K562 (cell line): Measurements from ENCODE around the gene PSMB7. TPM values are rescaled to one million over a fixed set of nuclear protein-coding genes. Genes with fewer than 3 reads are reported as not detected.

ENCODE experiments used
- ATAC-seq: fragments of 200-7000 bp; cut with Tn5 transposase; 3 replicates; pipeline ENCODE4 v1.9.1; 2020; ENCODE audit warnings: moderate library complexity
- BruUV-seq: library from RNA; stranded (reverse); fragments of 400-500 nt; replicated peaks from 2 replicates; lab custom pipeline; 2021; lab: Mats Ljungman, UMichigan
- CTCF ChIA-PET: fragments of 300-600 bp; formaldehyde crosslinking; extraction: SDS; loops from one replicate; lab custom pipeline; 2021; ENCODE audit warnings: low intra/inter-chr PET ratio; lab: Yijun Ruan, JAX
- POLR2A ChIA-PET: fragments of 300-600, 350-650 bp; sonication (Branson Sonifier 250); formaldehyde crosslinking; extraction: SDS; loops from one replicate; lab custom pipeline; 2021; ENCODE audit warnings: antibody characterized with exemption, inconsistent platforms; lab: Yijun Ruan, JAX
- DNase-seq, 4 experiments: peaks; one replicate each; pipeline versions ENCODE4 v3.0.0 to v3.0.0-alpha.2; 2011 to 2018; ENCODE audit warnings: low spot score in 3 of 4, mixed read lengths in 3 of 4; ENCODE audit errors: extremely low read depth in 1 of 4
- FAIRE-seq: peaks from 2 replicates; lab custom pipeline; 2011; peaks lifted over from hg19 to GRCh38; lab: Jason Lieb, UNC
- H2AFZ ChIP-seq: 2 replicates; pipeline ENCODE4 v1.6.0; 2011; ENCODE audit warnings: low read depth, low read length, control low read depth, inconsistent platforms
- H3K27ac ChIP-seq: fragments of 200-600 bp; 3 replicates; pipeline ENCODE4 v1.8.0; 2011; ENCODE audit warnings: low read depth, mild to moderate bottlenecking, control low read depth, inconsistent platforms, low read length, moderate library complexity, mixed read lengths; ENCODE audit errors: extremely low read depth
- H3K27me3 ChIP-seq, 2 experiments: fragments of 300-600 bp in 1 of 2; 2 replicates in 1 of 2; 3 replicates in 1 of 2; pipeline versions ENCODE4 v1.6.0 to v1.8.0; 2011; ENCODE audit warnings: inconsistent platforms in 2 of 2, low read length in 2 of 2, mild to moderate bottlenecking in 1 of 2, mixed read lengths in 1 of 2, moderate library complexity in 1 of 2; ENCODE audit not compliant: control insufficient read depth in 2 of 2, insufficient read depth in 2 of 2
- H3K36me3 ChIP-seq: fragments of 300-600 bp; 3 replicates; pipeline ENCODE4 v1.8.0; 2011; ENCODE audit warnings: mild to moderate bottlenecking, low read length, inconsistent platforms; ENCODE audit not compliant: control insufficient read depth, insufficient read depth
- H3K4me1 ChIP-seq, 2 experiments: fragments of 200-600 bp in 1 of 2; replicated peaks in 1 of 2; 2 replicates in 1 of 2; 3 replicates in 1 of 2; pipeline versions ENCODE4 v1.5.1 to v1.8.0; 2011; ENCODE audit warnings: inconsistent platforms in 2 of 2, low read length in 2 of 2, mild to moderate bottlenecking in 1 of 2, mixed read lengths in 1 of 2, moderate library complexity in 1 of 2; ENCODE audit not compliant: control insufficient read depth in 2 of 2, insufficient read depth in 2 of 2
- H3K4me2 ChIP-seq: 2 replicates; pipeline ENCODE4 v1.6.1; 2011; ENCODE audit warnings: low read length, control low read depth, inconsistent platforms, mixed read lengths; ENCODE audit not compliant: insufficient read depth
- H3K4me3 ChIP-seq: fragments of 200-600 bp; sonication (generic), shearing (Covaris generic); 2 replicates; pipeline ENCODE4 v1.5.1; 2016; ENCODE audit warnings: control low read depth, inconsistent platforms
- H3K79me2 ChIP-seq: fragments of 200-600 bp; 3 replicates; pipeline ENCODE4 v1.8.0; 2011; ENCODE audit warnings: low read length, inconsistent platforms; ENCODE audit not compliant: control insufficient read depth, insufficient read depth
- H3K9ac ChIP-seq, 2 experiments: 2 replicates each; pipeline versions ENCODE4 v1.6.0 to v1.6.1; 2011; ENCODE audit warnings: low read depth in 2 of 2, low read length in 2 of 2, control low read depth in 1 of 2, inconsistent platforms in 1 of 2, mild to moderate bottlenecking in 1 of 2, mixed read lengths in 1 of 2; ENCODE audit not compliant: insufficient read depth in 1 of 2
- H3K9me1 ChIP-seq: one replicate; pipeline ENCODE4 v1.6.0; 2011; ENCODE audit warnings: inconsistent platforms, mild to moderate bottlenecking, low read length, moderate library complexity; ENCODE audit not compliant: control insufficient read depth, insufficient read depth
- H3K9me3 ChIP-seq: replicated peaks from 2 replicates; pipeline ENCODE4 v1.5.1; 2011; ENCODE audit warnings: low read depth, low read length, inconsistent platforms; ENCODE audit not compliant: control insufficient read depth, insufficient read depth
- H4K20me1 ChIP-seq: replicated peaks from 2 replicates; pipeline ENCODE4 v1.6.1; 2011; ENCODE audit warnings: low read length, inconsistent platforms, mixed read lengths; ENCODE audit not compliant: control insufficient read depth, insufficient read depth
- BRCA1 ChIP-seq, 2 experiments: fragments of 450-650 bp in 1 of 2; sonication (generic) in 1 of 2; formaldehyde crosslinking in 1 of 2; IDR thresholded peaks; 2 replicates each; pipeline versions ENCODE4 v1.5.0 to v1.6.1; 2017 to 2020; ENCODE audit warnings: mild to moderate bottlenecking in 1 of 2, missing genetic modification reagents in 1 of 2
- MTF1 ChIP-seq: fragments of 250-450 bp; sonication (Bioruptor Pico); IDR thresholded peaks from 2 replicates; pipeline ENCODE4 v1.9.0; 2021; ENCODE audit warnings: moderate library complexity, mild to moderate bottlenecking, inconsistent platforms, borderline replicate concordance
- NKRF ChIP-seq: fragments of 450-650 bp; IDR thresholded peaks from 2 replicates; pipeline ENCODE4 v1.6.1; 2016; ENCODE audit warnings: borderline replicate concordance
- PCBP1 ChIP-seq: fragments of 200-400 bp; formaldehyde crosslinking; IDR thresholded peaks from 2 replicates; pipeline ENCODE4 v1.6.1; 2018; ENCODE audit warnings: mild to moderate bottlenecking, low read depth, low read length; ENCODE audit not compliant: poor library complexity, severe bottlenecking
- SRSF7 ChIP-seq: fragments of 200-400 bp; formaldehyde crosslinking; optimal IDR thresholded peaks from 2 replicates; pipeline ENCODE3; 2017; ENCODE audit warnings: mild to moderate bottlenecking, low read depth, low read length
- TSHZ1 ChIP-seq: fragments of 250-450 bp; sonication (Bioruptor Pico); IDR thresholded peaks from 2 replicates; pipeline ENCODE4 v1.4.0; 2020; ENCODE audit warnings: mild to moderate bottlenecking, moderate library complexity
- ZBTB7A ChIP-seq: IDR thresholded peaks from 2 replicates; pipeline ENCODE4 v1.6.1; 2011; ENCODE audit warnings: low read depth, mild to moderate bottlenecking, low read length, moderate library complexity, borderline replicate concordance; ENCODE audit not compliant: control insufficient read depth
- ZKSCAN8 ChIP-seq: fragments of 200-800 bp; sonication (Bioruptor generic); IDR thresholded peaks from 2 replicates; pipeline ENCODE4 v1.6.1; 2016; ENCODE audit warnings: missing genetic modification characterization, missing compliant biosample characterization
- ZNF253 ChIP-seq: fragments of 250-450 bp; sonication (Bioruptor Pico); conservative IDR thresholded peaks from 2 replicates; pipeline ENCODE4 v1.6.1; 2021; ENCODE audit warnings: mild to moderate bottlenecking
- ZNF668 ChIP-seq: fragments of 250-450 bp; sonication (Bioruptor Pico); IDR thresholded peaks from 2 replicates; pipeline ENCODE4 v1.8.0; 2022; ENCODE audit warnings: mild to moderate bottlenecking, inconsistent platforms
- ZNF778 ChIP-seq: fragments of 450-650 bp; formaldehyde crosslinking; IDR thresholded peaks from 2 replicates; pipeline ENCODE4 v1.4.0; 2020; ENCODE audit warnings: mild to moderate bottlenecking, moderate library complexity
- WGBS: fragments of 100-300 bp; shearing (Covaris generic); methylation state at CpG from one replicate; pipeline ENCODE4 v1.1.6; 2016; ENCODE audit warnings: low coverage, mixed read lengths; ENCODE audit not compliant: insufficient coverage; ENCODE audit errors: missing lambda C conversion rate; 5-methylcytosine and 5-hydroxymethylcytosine counted together
- in situ Hi-C: fragments of 300-500 bp; cut with MboI; formaldehyde crosslinking; loops from 4 replicates; pipeline ENCODE4 v1.15.0; 2018; ENCODE audit warnings: inconsistent platforms, mixed read lengths
- intact Hi-C: fragments of 100-400 bp; cut with micrococcal nuclease; formaldehyde crosslinking; loops from 2 replicates; pipeline ENCODE4 v1.14.2; 2022
- polyA plus RNA-seq, 8 experiments: library from polyadenylated mRNA; depleted of rRNA in 4 of 8; stranded (reverse) in 5 of 8; unstranded in 3 of 8; fragments of >200 nt; fragmentation: Nextera tagmentation in 2 of 8; fragmentation: Illumina TruSeq in 1 of 8; extraction: Ambion mirVana in 2 of 8; extraction: Trizol in 1 of 8; gene quantifications; 2 replicates each; pipeline versions ENCODE4 v1.2.1 to v1.2.3, GENCODE V29; 2011 to 2014; ENCODE audit warnings: inconsistent platforms in 1 of 8, missing spikeins in 1 of 8
- total RNA-seq, 7 experiments: library from RNA; depleted of rRNA in 6 of 7; stranded (reverse); fragments of >200 nt in 6 of 7; fragmentation: Illumina TruSeq in 2 of 7; extraction: Trizol in 2 of 7; gene quantifications; 2 replicates each; pipeline versions ENCODE4 v1.2.1 to v1.2.3, GENCODE V29; 2011 to 2021; ENCODE audit warnings: low replicate concordance in 1 of 7

PSMB7 gene
- total and polyA plus RNA-seq, 9 of the 15 experiments (the other 6 are each of a cell fraction or from before 2014, with no cell fraction given) = 321 to 978 (median 407) TPM

- TF ChIP-seq TSHZ1 (no peak), ZKSCAN8 (no peak)
Measured at GRCh38 chr9:124364141-124364540, 51.1 kb downstream of the PSMB7 start (continued).

GRCh38 chr9:124363326-124364096, 51.7 kb downstream of the PSMB7 start:
- BruUV-seq = no TSS peak
- no peak overlapping the region for H3K4me3 ChIP-seq
- peaks cover 48% of the 10 kb centered on the region; the same call in 2 of the 3 replicates for H3K36me3 ChIP-seq
- peaks cover 39% of the 10 kb centered on the region for H4K20me1 ChIP-seq
- ChIA-PET CTCF (no interaction called here), POLR2A (interaction anchor here (1.6 kb wide), 1 partner anchor 20 kb away, joined by 5 read pairs; no protein-coding TSS in a partner anchor)
- H3K4me2 ChIP-seq = no peak overlapping the region
- H3K4me1 ChIP-seq = peaks cover 4 to 18% of the 10 kb centered on the region in 2 experiments
- in situ Hi-C loops = no loop called here
- 91% methylated on average over 21 of the region's 21 CpGs for WGBS
- ATAC-seq (no peak), FAIRE-seq (no peak), DNase-seq (no peak)
- intact Hi-C loops = no loop called here
- H3K79me2 ChIP-seq = peaks cover 96% of the 10 kb centered on the region
- peak overlapping the region in 1 of 2 experiments; percentile 57; a peak in 1 of 4 replicates for H3K9ac ChIP-seq
- no peak overlapping the region for H3K27ac ChIP-seq
- no peaks in the 10 kb centered on the region for H3K27me3 ChIP-seq
- peaks cover 4% of the 10 kb centered on the region for H3K9me1 ChIP-seq
- no peaks in the 10 kb centered on the region for H3K9me3 ChIP-seq
- H2AFZ ChIP-seq = no peak overlapping the region
- TF ChIP-seq SRSF7 (no peak), ZNF253 (CRISPR knock-in tag) (no peak), ZBTB7A (no peak), ZNF778 (no peak), MTF1 (CRISPR knock-in tag) (no peak), NKRF (no peak), ZNF668 (no peak), PCBP1 (no peak), BRCA1 (IDR thresholded peaks at IDR 0.05) (no peak), BRCA1 (CRISPR knock-in tag; IDR thresholded peaks at IDR 0.05) (no peak)
